ENCODE measurements around the gene RYR2.

DNA sequence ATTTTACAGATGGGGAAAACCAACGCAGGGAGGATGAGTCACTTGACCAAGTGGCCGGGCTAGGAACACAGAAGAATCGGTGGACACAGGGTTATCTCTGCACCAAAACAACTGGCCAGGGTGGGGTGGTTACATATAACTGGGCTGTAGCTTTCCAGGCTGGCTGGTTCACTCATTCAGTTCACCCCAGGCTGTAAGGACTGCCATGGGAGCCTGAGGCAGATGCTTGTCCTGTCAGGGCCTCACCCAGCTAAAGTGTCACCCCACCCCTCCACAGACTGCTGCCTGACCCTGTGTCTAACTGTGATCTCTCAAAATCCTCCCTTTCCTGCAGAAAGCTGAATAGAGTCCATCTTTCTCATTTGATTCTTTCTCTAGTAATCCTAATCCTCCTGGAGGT lies 387.3 kb downstream of the RYR2 start:
- no peak for TF ChIP-seq POLR2AphosphoS5 (IDR thresholded peaks at IDR 0.05; ENCODE audit: low read depth, low read length)
- TF ChIP-seq POLR2A (IDR thresholded peaks at IDR 0.05; ENCODE audit: low read depth, low read length): no peak
